ENCODE results near the gene RGS2. TPM values are rescaled to one million over a fixed set of nuclear protein-coding genes. Genes with fewer than 3 reads are reported as not detected.

The RGS2 gene
- polyA plus RNA-seq, 3 donors = 36.8 to 44.2 (median 36.9) TPM

GRCh38 chr1:192794768-192795035, 14.1 kb upstream of the RGS2 start:
- no peak for DNase-seq (ENCODE audit: low read depth in 3 of 3, low spot score in 2 of 3)

GRCh38 chr1:192795916-192796618, 12.8 kb upstream of the RGS2 start:
- DNase-seq (ENCODE audit: low read depth in 3 of 3, low spot score in 2 of 3) = no peak

GRCh38 chr1:192797143-192797542, 11.7 kb upstream of the RGS2 start:
- DNase-seq (ENCODE audit: low read depth in 3 of 3, low spot score in 2 of 3) = no peak

DNA sequence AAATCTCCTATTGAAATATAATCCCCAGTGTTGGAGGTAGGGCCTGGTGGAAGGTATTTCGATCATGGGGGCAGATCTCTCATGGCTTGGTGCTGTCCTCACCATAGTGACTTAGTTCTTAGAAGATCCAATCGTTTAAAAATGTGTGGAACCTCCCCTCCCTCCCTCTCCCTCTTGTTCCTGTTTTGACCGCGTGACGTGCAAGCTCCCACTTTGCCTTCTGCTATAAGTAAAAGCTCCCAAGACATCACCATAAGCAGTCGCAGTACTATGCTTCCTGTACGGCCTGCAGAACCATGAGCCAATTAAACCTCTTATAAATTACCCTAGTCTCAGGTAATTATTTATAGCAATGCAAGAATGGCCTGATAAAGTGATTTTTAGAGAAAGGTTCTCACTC, 10.9 kb upstream of the RGS2 start:
- DNase-seq (ENCODE audit: low read depth in 3 of 3, low spot score in 2 of 3) = no peak

DNA sequence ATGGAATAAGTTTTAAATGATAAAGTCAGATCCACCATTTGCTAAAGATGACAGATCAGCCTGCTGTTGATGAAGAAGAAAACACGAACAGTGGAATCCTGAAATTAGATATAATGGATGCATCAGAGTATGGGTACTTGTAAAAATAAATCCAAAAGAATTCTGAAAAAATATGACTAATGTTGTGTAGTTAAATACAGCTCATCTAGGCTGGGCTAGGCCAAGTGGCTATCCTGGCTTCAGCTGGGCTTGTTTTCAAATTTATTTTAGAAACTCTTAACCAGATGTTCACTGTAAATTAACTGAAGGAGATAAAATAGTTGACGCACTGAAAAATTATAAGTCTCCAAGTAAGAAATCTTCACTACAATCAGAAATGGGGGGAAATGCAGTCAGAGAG, 7.4 kb upstream of the RGS2 start:
- no peak for DNase-seq (ENCODE audit: low read depth in 3 of 3, low spot score in 2 of 3)

DNA sequence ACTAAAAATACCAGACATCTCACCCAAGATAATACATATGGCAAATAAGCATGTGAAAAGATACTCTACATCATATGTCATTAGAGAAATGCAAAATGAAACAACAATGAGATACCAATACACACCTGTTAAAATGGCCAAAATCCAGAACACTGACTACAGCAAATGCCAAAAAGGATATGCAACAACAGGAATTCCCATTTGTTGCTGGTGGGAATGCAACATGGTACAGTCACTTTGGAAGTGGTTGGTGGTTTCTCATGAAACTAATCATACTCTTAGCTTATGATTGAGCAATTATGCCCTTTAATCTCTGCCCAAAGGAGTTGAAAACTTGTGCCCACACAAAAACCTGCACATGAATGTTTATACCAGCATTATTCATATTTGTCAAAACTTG, 6.4 kb upstream of the RGS2 start:
- no peak for DNase-seq (ENCODE audit: low read depth in 3 of 3, low spot score in 2 of 3)

- no peak for DNase-seq (ENCODE audit: low read depth in 3 of 3, low spot score in 2 of 3)
Measured at GRCh38 chr1:192803501-192803900, 5.3 kb upstream of the RGS2 start.

DNA sequence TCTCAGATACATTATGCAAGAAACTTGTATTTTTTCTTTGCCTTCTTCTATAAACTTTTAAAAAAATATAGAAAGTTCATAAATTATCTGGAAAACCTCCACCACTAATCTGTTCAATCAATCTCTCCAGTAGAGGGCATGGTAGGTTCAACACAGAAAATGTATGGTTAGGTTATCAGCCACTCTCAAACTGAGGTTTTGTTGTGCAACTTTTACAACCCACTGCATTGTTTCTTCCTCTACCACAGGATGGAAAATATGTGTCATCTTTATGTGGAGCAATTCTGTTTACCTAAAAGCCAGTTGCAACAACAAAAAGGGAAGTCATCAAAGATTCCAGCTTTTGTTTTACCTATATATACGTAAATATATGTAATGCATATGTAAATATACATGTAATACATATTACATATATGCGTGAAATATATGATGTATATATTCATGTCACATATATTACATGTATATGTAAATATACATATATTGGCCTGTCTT, 3.0 kb upstream of the RGS2 start:
- DNase-seq (ENCODE audit: low read depth in 3 of 3, low spot score in 2 of 3) = peak in 1 of 3 donors; percentile 18

- DNase-seq (ENCODE audit: low read depth in 3 of 3, low spot score in 2 of 3) = peak in 1 of 3 donors; percentile 6
Measured at GRCh38 chr1:192807211-192808162, 1.4 kb upstream of the RGS2 start.

DNA sequence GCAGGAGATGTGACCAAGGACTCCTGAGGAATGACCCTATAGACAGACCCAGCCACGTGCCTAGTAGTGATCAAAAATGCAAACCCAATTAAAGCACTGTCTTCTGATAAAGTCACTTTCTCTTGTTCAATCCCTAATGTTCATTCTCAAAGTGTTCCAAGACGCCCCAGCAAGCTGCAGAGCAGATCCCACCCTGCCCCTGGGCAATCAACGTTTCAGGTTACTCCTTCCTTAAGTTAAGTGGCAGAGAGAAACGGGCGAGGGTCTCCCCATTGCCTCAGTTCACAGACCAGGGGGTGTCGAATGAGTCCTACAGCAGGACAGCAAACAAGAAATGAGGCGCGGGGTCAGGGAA, 699 bp upstream of the RGS2 start:
- peak in 1 of 3 donors; percentile 8 for DNase-seq (ENCODE audit: low read depth in 3 of 3, low spot score in 2 of 3)

DNA sequence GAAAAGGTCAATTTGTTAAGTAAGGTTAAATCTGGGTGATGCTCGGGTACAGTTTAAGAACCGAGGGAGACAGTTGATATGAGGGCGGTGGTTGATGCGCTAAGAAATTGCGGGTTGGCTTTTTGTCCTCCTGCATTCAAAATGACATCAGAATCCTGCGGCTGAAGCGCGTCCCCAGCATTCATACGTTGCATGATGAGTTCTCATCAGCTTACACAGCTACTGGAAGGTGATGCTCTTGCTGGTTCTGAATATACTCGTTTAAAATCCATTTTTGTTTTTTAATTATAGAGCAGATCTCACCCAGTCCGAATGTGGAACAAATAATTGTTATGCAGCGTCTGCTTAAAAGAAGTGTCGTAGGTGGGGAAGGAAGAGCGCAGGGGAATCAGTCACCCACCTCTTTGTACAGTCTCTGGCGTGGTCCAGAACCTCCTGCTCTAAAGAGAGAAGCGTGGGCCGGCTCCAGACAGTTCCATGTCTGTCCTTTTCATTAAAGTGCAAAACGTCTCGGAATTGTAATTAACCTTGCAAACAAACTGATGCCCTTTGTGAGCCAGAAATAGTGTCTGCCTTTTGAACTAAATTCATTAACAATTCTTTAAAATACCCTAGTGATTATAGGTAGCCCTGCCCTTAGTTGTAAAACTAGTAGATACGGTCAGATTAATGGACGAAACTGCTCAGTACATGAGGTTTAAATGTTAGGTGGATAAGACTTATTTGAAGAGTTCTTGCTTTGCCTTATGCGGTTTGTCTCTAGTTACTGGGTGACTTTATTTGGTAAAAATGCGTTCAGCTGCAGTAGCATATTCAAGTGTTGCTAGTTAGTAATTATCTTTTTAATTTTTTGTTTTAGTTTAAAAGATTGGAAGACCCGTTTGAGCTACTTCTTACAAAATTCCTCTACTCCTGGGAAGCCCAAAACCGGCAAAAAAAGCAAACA, 741 bp downstream of the RGS2 start:
- no peak for DNase-seq (ENCODE audit: low read depth in 3 of 3, low spot score in 2 of 3)

DNA sequence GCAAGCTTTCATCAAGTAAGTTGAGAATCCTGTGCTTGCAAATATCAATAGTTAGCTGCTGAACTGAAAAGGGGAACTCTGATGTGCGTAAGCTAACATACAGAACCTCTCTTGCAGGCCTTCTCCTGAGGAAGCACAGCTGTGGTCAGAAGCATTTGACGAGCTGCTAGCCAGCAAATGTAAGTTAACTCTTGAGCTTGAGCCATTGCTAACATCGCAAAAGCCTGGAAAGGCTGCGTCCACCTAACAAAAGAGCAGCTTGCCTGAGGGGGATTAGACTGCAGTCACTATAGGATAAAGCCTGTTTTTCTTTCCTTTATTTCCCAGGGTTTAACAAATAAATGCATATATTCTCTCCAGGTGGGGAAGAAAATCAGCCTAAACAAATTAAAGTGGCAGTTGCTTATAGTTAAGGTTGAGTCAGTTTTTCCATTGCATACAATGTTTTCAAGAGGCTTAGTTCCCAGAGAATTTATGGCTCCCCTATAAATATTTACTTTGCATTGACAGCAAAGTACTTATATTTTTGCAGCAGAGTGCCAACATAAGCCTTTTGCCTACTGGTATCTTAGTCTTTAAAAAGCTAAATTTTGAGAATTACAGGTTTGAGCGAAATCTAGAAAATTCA, 1.5 kb downstream of the RGS2 start:
- no peak for DNase-seq (ENCODE audit: low read depth in 3 of 3, low spot score in 2 of 3)

GRCh38 chr1:192811006-192811405, 2.2 kb downstream of the RGS2 start:
- no peak for DNase-seq (ENCODE audit: low read depth in 3 of 3, low spot score in 2 of 3)

- no peak for DNase-seq (ENCODE audit: low read depth in 3 of 3, low spot score in 2 of 3)
Measured at GRCh38 chr1:192811594-192812239, 2.9 kb downstream of the RGS2 start.

- no peak for DNase-seq (ENCODE audit: low read depth in 3 of 3, low spot score in 2 of 3)
Measured at GRCh38 chr1:192812420-192813209, 3.8 kb downstream of the RGS2 start.

GRCh38 chr1:192814805-192815204, 6.0 kb downstream of the RGS2 start:
- DNase-seq (ENCODE audit: low read depth in 3 of 3, low spot score in 2 of 3) = no peak

GRCh38 chr1:192817246-192817645, 8.4 kb downstream of the RGS2 start:
- no peak for DNase-seq (ENCODE audit: low read depth in 3 of 3, low spot score in 2 of 3)

- no peak for DNase-seq (ENCODE audit: low read depth in 3 of 3, low spot score in 2 of 3)
Measured at GRCh38 chr1:192821296-192821695, 12.5 kb downstream of the RGS2 start.

DNA sequence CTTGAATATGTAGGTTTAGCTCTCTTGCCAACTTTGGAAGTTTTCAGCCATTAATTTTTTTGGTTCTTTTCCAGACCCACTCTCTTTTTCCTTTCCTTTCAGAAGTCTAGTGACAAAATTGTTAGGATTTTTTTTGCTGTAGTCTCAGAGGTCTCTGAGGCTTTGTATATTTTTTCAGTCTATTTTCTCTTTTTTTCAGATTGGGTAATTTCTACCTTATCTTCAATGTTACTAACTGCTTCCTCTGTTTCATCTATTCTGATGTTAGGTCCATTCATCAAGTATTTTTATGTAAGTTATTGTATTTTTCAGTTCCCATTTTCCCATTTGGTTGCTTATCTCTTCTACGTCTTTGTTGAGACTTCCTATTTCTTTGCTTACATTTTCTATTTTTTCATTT, 15.7 kb downstream of the RGS2 start:
- DNase-seq (ENCODE audit: low read depth in 3 of 3, low spot score in 2 of 3) = no peak
